Right atrium auricular region (tissue), 2 donors: ENCODE results near the gene RASL12. TPM values are rescaled to one million over a fixed set of nuclear protein-coding genes. Genes with fewer than 3 reads are reported as not detected.

Experiments
- DNase-seq: peaks from one replicate; pipeline ENCODE4 v3.0.0-alpha.2; 2019; ENCODE audit warnings: low spot score
- H3K27ac ChIP-seq, 2 donors: fragments of 200-600 bp; sonication (generic); 1 replicate in 1 of 2; 2 replicates in 1 of 2; pipeline ENCODE4 v1.5.1; 2016 to 2019
- H3K27me3 ChIP-seq, 2 donors: fragments of 200-600 bp; sonication (generic); one replicate each; pipeline versions ENCODE4 v1.5.1 to v1.6.0; 2017 to 2019
- H3K36me3 ChIP-seq: fragments of 200-600 bp; sonication (generic); one replicate; pipeline ENCODE4 v1.5.1; 2016
- H3K4me1 ChIP-seq, 2 donors: fragments of 200-600 bp; sonication (generic); one replicate each; pipeline versions ENCODE4 v1.5.1 to v1.6.0; 2017 to 2019
- H3K4me3 ChIP-seq, 2 donors: fragments of 200-600 bp; sonication (generic); 1 replicate in 1 of 2; 2 replicates in 1 of 2; pipeline ENCODE4 v1.5.1; 2017 to 2019; ENCODE audit warnings: mild to moderate bottlenecking in 1 of 2, moderate library complexity in 1 of 2
- H3K9me3 ChIP-seq, 2 donors: fragments of 200-600 bp; sonication (generic); one replicate each; pipeline ENCODE4 v1.5.1; 2019
- total RNA-seq, 2 donors: library from RNA; depleted of rRNA; stranded (reverse); fragments of >200 nt; gene quantifications; one replicate each; pipeline ENCODE4 v1.1.0, GENCODE V29; 2016
- TF ChIP-seq, protein P1 (sequence below), 2 donors: fragments of 200-600 bp; sonication (generic); IDR thresholded peaks; one replicate each; pipeline ENCODE4 v1.5.1; 2019; ENCODE audit warnings: antibody characterized with exemption in 2 of 2

The RASL12 gene
- total RNA-seq, 2 donors from 2014 or later, result 83.3 to 183 TPM

DNA sequence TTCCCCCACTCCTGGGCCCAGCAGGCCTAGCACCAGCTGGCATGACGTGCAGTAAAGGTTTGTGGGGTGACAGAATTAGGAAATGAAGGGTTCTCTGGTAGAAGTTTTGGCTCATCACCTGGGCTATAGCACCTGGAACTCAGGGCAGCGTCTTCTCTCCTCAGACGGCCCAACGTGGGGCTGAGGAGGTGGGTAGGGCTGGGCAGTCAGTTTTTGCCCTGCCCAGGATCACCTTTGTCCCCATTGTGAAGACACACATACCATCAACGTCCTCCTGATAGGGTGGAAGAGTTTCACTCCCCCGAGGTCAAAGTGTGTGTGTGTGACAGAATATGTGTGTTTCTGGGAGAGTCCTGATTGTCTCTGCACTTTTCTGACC is 20.8 kb upstream of the RASL12 start:
- Histone ChIP-seq H3K27ac (peak overlapping the region; percentile 80 to 98), H3K9me3 (no peaks in the 10 kb centered on the region), H3K4me3 (no peak overlapping the region), H3K4me1 (peaks cover 0 to 72% of the 10 kb centered on the region in 2 donors), H3K36me3 (no peaks in the 10 kb centered on the region), H3K27me3 (no peaks in the 10 kb centered on the region)
- TF ChIP-seq, protein P1, sequence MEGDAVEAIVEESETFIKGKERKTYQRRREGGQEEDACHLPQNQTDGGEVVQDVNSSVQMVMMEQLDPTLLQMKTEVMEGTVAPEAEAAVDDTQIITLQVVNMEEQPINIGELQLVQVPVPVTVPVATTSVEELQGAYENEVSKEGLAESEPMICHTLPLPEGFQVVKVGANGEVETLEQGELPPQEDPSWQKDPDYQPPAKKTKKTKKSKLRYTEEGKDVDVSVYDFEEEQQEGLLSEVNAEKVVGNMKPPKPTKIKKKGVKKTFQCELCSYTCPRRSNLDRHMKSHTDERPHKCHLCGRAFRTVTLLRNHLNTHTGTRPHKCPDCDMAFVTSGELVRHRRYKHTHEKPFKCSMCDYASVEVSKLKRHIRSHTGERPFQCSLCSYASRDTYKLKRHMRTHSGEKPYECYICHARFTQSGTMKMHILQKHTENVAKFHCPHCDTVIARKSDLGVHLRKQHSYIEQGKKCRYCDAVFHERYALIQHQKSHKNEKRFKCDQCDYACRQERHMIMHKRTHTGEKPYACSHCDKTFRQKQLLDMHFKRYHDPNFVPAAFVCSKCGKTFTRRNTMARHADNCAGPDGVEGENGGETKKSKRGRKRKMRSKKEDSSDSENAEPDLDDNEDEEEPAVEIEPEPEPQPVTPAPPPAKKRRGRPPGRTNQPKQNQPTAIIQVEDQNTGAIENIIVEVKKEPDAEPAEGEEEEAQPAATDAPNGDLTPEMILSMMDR (IDR thresholded peaks at IDR 0.05), result no peak
- no peak for DNase-seq

DNA sequence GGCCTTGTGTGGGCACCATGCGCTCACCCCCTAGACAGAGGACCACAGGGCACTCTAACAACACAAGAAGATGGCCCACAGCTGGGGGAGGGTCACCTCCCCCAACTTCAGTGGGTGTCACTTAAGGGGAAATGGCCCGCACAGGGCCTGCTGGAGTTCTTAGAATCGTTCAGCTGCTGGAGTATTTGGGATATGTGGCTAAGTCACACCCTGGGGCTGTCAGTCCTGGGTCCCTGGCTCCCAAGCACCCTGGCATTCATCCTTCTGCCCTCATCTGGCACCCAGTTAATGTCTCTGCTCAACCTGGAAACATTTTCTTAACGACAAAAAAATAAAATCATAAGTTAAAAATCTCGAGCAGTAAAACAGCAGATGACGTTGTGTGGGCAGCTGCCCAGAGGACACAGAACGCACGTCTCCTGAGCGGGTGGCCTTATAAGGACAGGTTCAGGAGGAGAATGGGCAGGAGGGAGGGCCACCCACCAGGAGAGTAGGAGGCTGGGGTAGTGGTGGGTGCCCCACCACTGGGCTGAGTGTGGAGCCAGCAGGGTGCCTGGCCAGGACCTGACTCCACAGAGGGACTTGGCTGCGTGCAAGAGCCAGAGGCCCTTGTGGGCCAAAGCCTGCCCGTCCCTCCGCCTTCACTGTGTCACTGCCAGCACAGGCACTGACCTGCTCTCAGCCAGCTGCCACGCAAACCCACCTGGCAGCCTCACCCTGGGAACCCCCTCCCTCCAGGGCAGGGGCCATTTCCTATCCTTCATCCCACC is 20.3 kb upstream of the RASL12 start:
- Histone ChIP-seq H3K27me3 (no peaks in the 10 kb centered on the region), H3K9me3 (no peaks in the 10 kb centered on the region), H3K36me3 (no peaks in the 10 kb centered on the region), H3K4me1 (peaks cover 0 to 74% of the 10 kb centered on the region in 2 donors), H3K4me3 (no peak overlapping the region), H3K27ac (peak overlapping the region; percentile 80 to 98)
- TF ChIP-seq, protein P1 (IDR thresholded peaks at IDR 0.05), result no peak
- peak; percentile 77 for DNase-seq

DNA sequence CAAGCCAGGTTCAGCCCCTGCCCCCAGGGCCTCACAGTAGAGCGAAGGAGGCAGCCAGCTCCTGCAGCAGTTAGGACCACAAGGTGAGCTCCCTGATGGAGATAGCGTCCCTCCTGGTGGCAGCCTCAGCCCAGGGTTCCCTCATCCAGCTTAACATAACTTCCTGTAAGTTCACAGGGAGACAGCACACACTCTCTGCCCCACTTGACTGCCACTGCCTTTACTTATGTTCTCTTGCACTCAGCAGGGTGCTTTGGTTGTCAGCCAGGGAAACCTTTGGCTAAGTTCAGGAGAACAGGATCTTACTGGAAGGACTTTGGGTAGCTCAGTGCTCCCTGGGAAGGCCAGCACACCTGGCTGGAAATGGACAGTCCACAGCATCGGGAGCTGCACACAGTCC is 19.6 kb upstream of the RASL12 start:
- no peak for DNase-seq
- Histone ChIP-seq H3K36me3 (no peaks in the 10 kb centered on the region), H3K9me3 (no peaks in the 10 kb centered on the region), H3K4me1 (peaks cover 0 to 79% of the 10 kb centered on the region in 2 donors), H3K27ac (peak overlapping the region; percentile 80 to 98), H3K4me3 (no peak overlapping the region), H3K27me3 (no peaks in the 10 kb centered on the region)
- TF ChIP-seq, protein P1 (IDR thresholded peaks at IDR 0.05), result no peak

DNA sequence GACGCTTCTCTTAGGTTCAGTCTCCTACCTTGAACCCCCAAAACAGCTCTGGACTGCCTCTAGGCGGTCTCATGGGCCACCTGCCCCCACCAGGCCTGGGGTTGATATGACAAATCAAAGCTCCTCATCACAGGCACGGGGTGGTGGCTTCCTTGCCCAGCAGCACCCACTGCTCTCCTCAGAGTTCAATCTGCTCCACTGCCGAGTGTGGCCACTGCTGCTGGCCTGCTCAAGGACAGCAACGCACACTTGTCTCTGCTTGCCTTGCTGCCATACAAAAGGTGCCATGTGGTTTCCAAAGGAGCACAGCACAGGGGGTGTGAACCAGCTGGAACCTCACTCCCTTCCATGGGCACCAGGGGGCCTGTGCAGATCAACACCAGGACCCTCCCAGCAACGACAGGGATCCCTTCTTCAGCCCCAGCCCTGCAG is 18.9 kb upstream of the RASL12 start:
- no peak for DNase-seq
- Histone ChIP-seq H3K9me3 (no peaks in the 10 kb centered on the region), H3K4me1 (peaks cover 0 to 84% of the 10 kb centered on the region in 2 donors), H3K36me3 (no peaks in the 10 kb centered on the region), H3K27ac (peak overlapping the region; percentile 80 to 98), H3K27me3 (no peaks in the 10 kb centered on the region), H3K4me3 (no peak overlapping the region)
- TF ChIP-seq, protein P1 (IDR thresholded peaks at IDR 0.05), result no peak

DNA sequence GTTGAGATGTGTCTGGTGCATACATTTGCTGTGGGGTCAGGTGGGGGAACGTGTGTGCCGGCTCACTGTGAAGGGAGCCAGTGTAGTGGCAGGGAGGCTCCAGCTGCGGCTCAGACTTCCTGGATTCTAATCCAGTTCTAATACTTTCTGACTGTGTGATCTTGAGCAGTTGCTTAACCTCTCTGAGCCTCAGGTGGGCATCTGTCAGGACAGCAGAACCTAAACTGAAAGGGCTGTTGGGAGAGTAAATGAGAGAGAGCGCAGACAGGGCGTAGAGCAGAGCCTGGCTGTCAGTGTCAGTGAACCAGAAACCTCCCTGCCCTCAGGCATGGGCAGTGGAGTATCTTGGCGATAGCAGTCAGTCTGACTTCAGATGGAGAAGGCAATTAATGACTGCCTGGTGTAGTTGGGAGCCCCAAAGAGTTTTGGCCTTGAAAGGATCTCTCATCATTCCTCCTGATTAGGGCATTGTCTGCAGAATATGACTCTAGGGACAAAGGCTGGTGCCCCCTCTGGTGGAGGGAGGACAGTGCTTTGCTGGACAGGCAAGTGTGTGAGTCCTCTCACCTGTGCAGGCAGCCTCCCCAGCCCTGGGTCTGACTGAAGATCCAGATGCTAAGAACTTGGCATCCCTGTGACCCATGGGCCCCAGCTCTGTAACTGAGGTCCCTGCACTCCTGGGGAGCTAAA is 18.3 kb upstream of the RASL12 start:
- TF ChIP-seq, protein P1 (IDR thresholded peaks at IDR 0.05), result peak in 1 of 2 donors; percentile 58
- H3K27ac ChIP-seq, result peak overlapping the region; percentile 80 to 98
- no peaks in the 10 kb centered on the region for H3K36me3 ChIP-seq
- no peaks in the 10 kb centered on the region for H3K27me3 ChIP-seq
- no peak overlapping the region for H3K4me3 ChIP-seq
- H3K4me1 ChIP-seq, result peaks cover 0 to 90% of the 10 kb centered on the region in 2 donors
- DNase-seq, result no peak
- no peaks in the 10 kb centered on the region for H3K9me3 ChIP-seq
